Measurements from ENCODE around the gene PPP1R27.

- no peak for TF ChIP-seq CTCF (IDR thresholded peaks at IDR 0.05; ENCODE audit: borderline replicate concordance, extremely low read depth, low read length, poor library complexity, severe bottlenecking)
- TF ChIP-seq EZH2 (IDR thresholded peaks at IDR 0.05; ENCODE audit: borderline replicate concordance, low read depth, low read length, severe bottlenecking): no peak
Measured at GRCh38 chr17:81828656-81829055, 6.2 kb downstream of the PPP1R27 start.

Data from DND-41 (cell line).